PC-9 (cell line): ENCODE data around the gene UBTD1. TPM values are rescaled to one million over a fixed set of nuclear protein-coding genes. Genes with fewer than 3 reads are reported as not detected.

Source experiments
- BruUV-seq: library from RNA; stranded (reverse); fragments of 400-500 nt; replicated peaks from 2 replicates; lab custom pipeline; 2021; lab: Mats Ljungman, UMichigan
- CTCF ChIA-PET: fragments of 300-600 bp; sonication (Branson Sonifier 250); formaldehyde crosslinking; loops from one replicate; lab custom pipeline; 2022; ENCODE audit warnings: antibody characterized with exemption; lab: Charles Lee
- POLR2A ChIA-PET: fragments of 300-600 bp; sonication (Branson Sonifier 250); formaldehyde crosslinking; loops from one replicate; lab custom pipeline; 2022; ENCODE audit warnings: antibody characterized with exemption; ENCODE audit not compliant: unreplicated experiment; lab: Charles Lee
- DNase-seq, 2 experiments: peaks; one replicate each; pipeline versions ENCODE4 v3.0.0 to v3.0.0-alpha.2; 2015 to 2022; ENCODE audit warnings: mixed read lengths in 1 of 2
- H2AFZ ChIP-seq: fragments of 200-600 bp; sonication (generic); 2 replicates; pipeline ENCODE4 v1.8.1; 2017; ENCODE audit warnings: antibody characterized with exemption
- H3F3A ChIP-seq: fragments of 200-600 bp; sonication (generic); 2 replicates; pipeline ENCODE4 v1.8.1; 2017; ENCODE audit warnings: antibody characterized with exemption, mild to moderate bottlenecking, low read depth; ENCODE audit not compliant: insufficient read depth
- H3K27ac ChIP-seq: fragments of 200-600 bp; sonication (generic); 2 replicates; pipeline ENCODE4 v1.6.1; 2016; ENCODE audit warnings: mixed run types
- H3K27me3 ChIP-seq: fragments of 200-600 bp; sonication (generic); 2 replicates; pipeline ENCODE4 v1.6.1; 2016; ENCODE audit warnings: low read depth, mixed run types; ENCODE audit not compliant: insufficient read depth
- H3K36me3 ChIP-seq: fragments of 200-600 bp; sonication (generic); 2 replicates; pipeline ENCODE4 v1.6.1; 2016; ENCODE audit warnings: low read depth, mixed run types
- H3K4me1 ChIP-seq: fragments of 200-600 bp; sonication (generic); replicated peaks from 2 replicates; pipeline ENCODE4 v1.6.1; 2016; ENCODE audit warnings: mixed run types; ENCODE audit not compliant: insufficient read depth
- H3K4me2 ChIP-seq: fragments of 200-600 bp; sonication (generic); 2 replicates; pipeline ENCODE4 v1.6.1; 2017; ENCODE audit warnings: mixed run types
- H3K4me3 ChIP-seq: fragments of 200-600 bp; sonication (generic); 2 replicates; pipeline ENCODE4 v1.6.1; 2016; ENCODE audit warnings: mixed run types
- H3K79me2 ChIP-seq: fragments of 200-600 bp; sonication (generic); 2 replicates; pipeline ENCODE4 v1.6.1; 2017; ENCODE audit warnings: low read depth, mixed run types
- H3K9me2 ChIP-seq: fragments of 200-600 bp; sonication (generic); 2 replicates; pipeline ENCODE4 v1.8.1; 2017; ENCODE audit warnings: mild to moderate bottlenecking; ENCODE audit not compliant: insufficient read depth
- H3K9me3 ChIP-seq: fragments of 200-600 bp; sonication (generic); 2 replicates; pipeline ENCODE4 v1.8.1; 2016; ENCODE audit warnings: low read depth; ENCODE audit not compliant: insufficient read depth
- H4K20me1 ChIP-seq: fragments of 200-600 bp; sonication (generic); 2 replicates; pipeline ENCODE4 v1.8.1; 2017; ENCODE audit not compliant: insufficient read depth
- CTCF ChIP-seq: fragments of 200-600 bp; sonication (generic); conservative IDR thresholded peaks from 2 replicates; pipeline ENCODE4 v1.6.1; 2017; ENCODE audit warnings: mixed run types, antibody characterized with exemption, mild to moderate bottlenecking, moderate library complexity
- EZH2 ChIP-seq: fragments of 200-600 bp; sonication (generic); IDR thresholded peaks from 2 replicates; pipeline ENCODE4 v1.8.0; 2017; ENCODE audit warnings: antibody characterized with exemption, low read depth
- intact Hi-C: fragments of 100-400 bp; cut with micrococcal nuclease; formaldehyde crosslinking; loops from one replicate; pipeline ENCODE4 v1.10.0; 2022; ENCODE audit not compliant: unreplicated experiment
- total RNA-seq: library from RNA; stranded (reverse); gene quantifications from 2 replicates; pipeline ENCODE4 v1.2.3, GENCODE V29; 2021

Gene UBTD1
- total RNA-seq, 1 experiment from 2014 or later = 17.1 TPM

DNA sequence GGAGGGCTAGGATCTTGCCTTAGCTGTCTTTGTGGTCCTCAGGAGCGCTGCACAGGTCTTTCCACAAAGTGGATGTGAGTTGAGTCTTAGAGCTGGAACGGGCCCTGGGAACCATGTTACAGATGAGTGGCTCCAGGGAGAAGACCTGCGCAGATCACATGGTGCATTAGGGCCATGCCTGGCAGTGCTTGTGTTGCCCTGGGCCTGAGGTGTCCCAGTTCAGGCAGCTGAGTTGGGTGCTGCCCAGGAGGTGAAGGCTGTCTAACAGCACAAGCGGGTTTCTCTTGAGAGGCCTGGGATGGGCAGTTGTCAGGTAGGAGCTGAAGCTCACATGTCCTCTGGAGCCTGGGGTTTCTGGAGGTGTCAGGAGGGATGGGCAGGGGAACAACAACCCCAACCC lies 40.1 kb downstream of the UBTD1 start:
- H3K4me3 ChIP-seq = no peak overlapping the region
- no peak overlapping the region for H2AFZ ChIP-seq
- no peaks in the 10 kb centered on the region for H3K9me2 ChIP-seq
- H3K27ac ChIP-seq = no peak overlapping the region
- intact Hi-C loops = no loop called here
- peaks cover 28% of the 10 kb centered on the region for H3F3A ChIP-seq
- no peaks in the 10 kb centered on the region for H3K27me3 ChIP-seq
- H3K36me3 ChIP-seq = no peaks in the 10 kb centered on the region
- DNase-seq = no peak
- no peaks in the 10 kb centered on the region for H3K79me2 ChIP-seq
- H3K4me1 ChIP-seq = peaks cover 50% of the 10 kb centered on the region
- no TSS peak for BruUV-seq
- POLR2A ChIA-PET = no interaction called here
- CTCF ChIA-PET = interaction anchor here (0.9 kb wide), 1 partner anchor 15 kb away, joined by 3 read pairs; no protein-coding TSS in a partner anchor
- H3K9me3 ChIP-seq = no peaks in the 10 kb centered on the region
- no peak overlapping the region for H3K4me2 ChIP-seq
- TF ChIP-seq CTCF (no peak), EZH2 (no peak)
- no peaks in the 10 kb centered on the region for H4K20me1 ChIP-seq

- Histone ChIP-seq H3K9me3 (no peaks in the 10 kb centered on the region), H4K20me1 (no peaks in the 10 kb centered on the region), H2AFZ (no peak overlapping the region), H3K27ac (no peak overlapping the region), H3K4me3 (no peak overlapping the region), H3K4me2 (peak overlapping the region; percentile 23; the same call in 1 of the 2 replicates), H3K27me3 (no peaks in the 10 kb centered on the region), H3K9me2 (no peaks in the 10 kb centered on the region), H3K79me2 (no peaks in the 10 kb centered on the region), H3K36me3 (no peaks in the 10 kb centered on the region), H3K4me1 (peaks cover 50% of the 10 kb centered on the region), H3F3A (peaks cover 28% of the 10 kb centered on the region)
- CTCF ChIA-PET = interaction anchor here (0.9 kb wide), 1 partner anchor 14 kb away, joined by 3 read pairs; no protein-coding TSS in a partner anchor
- DNase-seq = peak; percentile 24 to 41
- POLR2A ChIA-PET = interaction anchor here (0.6 kb wide), 2 partner anchors 19 to 101 kb away, joined by 4 to 19 read pairs; partner anchors contain the start of gene PI4K2A
- no TSS peak for BruUV-seq
- intact Hi-C loops = no loop called here
- TF ChIP-seq EZH2 (no peak), CTCF (no peak; the same call in 1 of the 2 replicates)
Observed at GRCh38 chr10:97539523-97540200, 40.9 kb downstream of the UBTD1 start.

- no peaks in the 10 kb centered on the region for H3K9me3 ChIP-seq
- no peaks in the 10 kb centered on the region for H3K36me3 ChIP-seq
- no peaks in the 10 kb centered on the region for H3K27me3 ChIP-seq
- H3K4me2 ChIP-seq = no peak overlapping the region
- peak overlapping the region; percentile 80; the same call in 1 of the 2 replicates for H3K27ac ChIP-seq
- no peaks in the 10 kb centered on the region for H4K20me1 ChIP-seq
- no peak overlapping the region for H2AFZ ChIP-seq
- H3K4me1 ChIP-seq = peaks cover 50% of the 10 kb centered on the region
- no peak for DNase-seq
- no peaks in the 10 kb centered on the region for H3K9me2 ChIP-seq
- H3K79me2 ChIP-seq = no peaks in the 10 kb centered on the region
- intact Hi-C loops = no loop called here
- BruUV-seq = no TSS peak
- ChIA-PET CTCF (no interaction called here), POLR2A (no interaction called here)
- H3F3A ChIP-seq = peaks cover 28% of the 10 kb centered on the region
- H3K4me3 ChIP-seq = no peak overlapping the region
- no peak for TF ChIP-seq CTCF
- TF ChIP-seq EZH2 = no peak
Observed at GRCh38 chr10:97540669-97541500, 42.2 kb downstream of the UBTD1 start.
